H9 (cell line): Measurements from ENCODE around the gene MSH3. TPM values are rescaled to one million over a fixed set of nuclear protein-coding genes. Genes with fewer than 3 reads are reported as not detected.
A peak's percentile ranks its signal among the peaks of the same experiment; 100 is the strongest.

Source experiments
- DNase-seq: peaks from one replicate; pipeline ENCODE4 v3.0.0-alpha.2; 2017
- H2AFZ ChIP-seq: one replicate; pipeline ENCODE4 v1.6.1; 2013; ENCODE audit warnings: mild to moderate bottlenecking, low read length, control low read depth, moderate library complexity
- H2AK5ac ChIP-seq: 2 replicates; pipeline ENCODE4 v1.6.1; 2013; ENCODE audit warnings: low read length, control low read depth, mixed read lengths; ENCODE audit not compliant: insufficient read length
- H2BK120ac ChIP-seq: one replicate; pipeline ENCODE4 v1.6.1; 2013; ENCODE audit warnings: low read depth, mild to moderate bottlenecking, low read length, control low read depth, inconsistent platforms; ENCODE audit not compliant: poor library complexity, severe bottlenecking
- H2BK12ac ChIP-seq: 2 replicates; pipeline ENCODE4 v1.6.1; 2013; ENCODE audit warnings: low read length, control low read depth, mixed read lengths, low read depth; ENCODE audit not compliant: insufficient read length
- H2BK15ac ChIP-seq: 2 replicates; pipeline ENCODE4 v1.6.1; 2013; ENCODE audit warnings: low read depth, low read length, control low read depth
- H2BK20ac ChIP-seq: one replicate; pipeline ENCODE4 v1.6.1; 2013; ENCODE audit warnings: low read depth, mild to moderate bottlenecking, low read length, control low read depth, inconsistent platforms; ENCODE audit not compliant: poor library complexity, severe bottlenecking
- H2BK5ac ChIP-seq: 2 replicates; pipeline ENCODE4 v1.6.1; 2013; ENCODE audit warnings: low read length, control low read depth, mixed read lengths; ENCODE audit not compliant: insufficient read length
- H3K14ac ChIP-seq: 2 replicates; pipeline ENCODE4 v1.6.1; 2013; ENCODE audit warnings: low read length, control low read depth; ENCODE audit not compliant: insufficient read depth
- H3K18ac ChIP-seq: 2 replicates; pipeline ENCODE4 v1.6.1; 2013; ENCODE audit warnings: low read depth, mild to moderate bottlenecking, mixed read lengths, low read length, control low read depth; ENCODE audit not compliant: insufficient read length
- H3K23ac ChIP-seq: 2 replicates; pipeline ENCODE4 v1.6.1; 2013; ENCODE audit warnings: low read length, control low read depth, mixed read lengths, low read depth; ENCODE audit not compliant: insufficient read length
- H3K23me2 ChIP-seq: 2 replicates; pipeline ENCODE4 v1.6.1; 2013; ENCODE audit warnings: low read depth, mild to moderate bottlenecking, mixed read lengths, low read length, control low read depth; ENCODE audit not compliant: insufficient read length, poor library complexity, severe bottlenecking
- H3K27ac ChIP-seq: 2 replicates; pipeline ENCODE4 v1.5.1; 2013; ENCODE audit warnings: low read length, control low read depth, mixed read lengths, low read depth; ENCODE audit not compliant: insufficient read length
- H3K27me3 ChIP-seq: 2 replicates; pipeline ENCODE4 v1.6.1; 2013; ENCODE audit warnings: low read length, control low read depth, inconsistent platforms; ENCODE audit not compliant: insufficient read depth
- H3K4ac ChIP-seq: 2 replicates; pipeline ENCODE4 v1.6.1; 2013; ENCODE audit warnings: low read depth, mild to moderate bottlenecking, control low read depth, inconsistent platforms, low read length, moderate library complexity
- H3K4me1 ChIP-seq: 2 replicates; pipeline ENCODE4 v1.6.1; 2013; ENCODE audit warnings: low read length, control low read depth, inconsistent platforms; ENCODE audit not compliant: insufficient read depth
- H3K4me2 ChIP-seq: 2 replicates; pipeline ENCODE4 v1.6.1; 2013; ENCODE audit warnings: low read length, control low read depth, mixed read lengths; ENCODE audit not compliant: insufficient read length, insufficient read depth
- H3K56ac ChIP-seq: 2 replicates; pipeline ENCODE4 v1.6.1; 2013; ENCODE audit warnings: low read depth, mild to moderate bottlenecking, mixed read lengths, low read length, control low read depth; ENCODE audit not compliant: insufficient read length
- H3K79me1 ChIP-seq: 2 replicates; pipeline ENCODE4 v1.6.1; 2013; ENCODE audit warnings: low read depth, mild to moderate bottlenecking, moderate library complexity, low read length, control low read depth, inconsistent platforms; ENCODE audit not compliant: insufficient read depth, poor library complexity, severe bottlenecking
- H3K79me2 ChIP-seq: 2 replicates; pipeline ENCODE4 v1.6.1; 2013; ENCODE audit warnings: low read length, control low read depth, inconsistent platforms; ENCODE audit not compliant: insufficient read depth
- H3K9ac ChIP-seq: 2 replicates; pipeline ENCODE4 v1.6.1; 2013; ENCODE audit warnings: low read length, control low read depth, mixed read lengths; ENCODE audit not compliant: insufficient read length; ENCODE audit errors: extremely low read depth
- H3K9me3 ChIP-seq: one replicate; pipeline ENCODE4 v1.6.1; 2013; ENCODE audit warnings: low read depth, low read length, inconsistent platforms; ENCODE audit not compliant: control insufficient read depth
- H3T11ph ChIP-seq: one replicate; pipeline ENCODE4 v1.6.1; 2013; ENCODE audit warnings: mild to moderate bottlenecking, low read length, control low read depth, inconsistent platforms
- H4K20me1 ChIP-seq: one replicate; pipeline ENCODE4 v1.6.1; 2013; ENCODE audit not compliant: control insufficient read depth, insufficient read length, insufficient read depth
- H4K5ac ChIP-seq: 2 replicates; pipeline ENCODE4 v1.6.1; 2013; ENCODE audit warnings: low read depth, mild to moderate bottlenecking, mixed read lengths, low read length, control low read depth; ENCODE audit not compliant: insufficient read length
- H4K8ac ChIP-seq: replicated peaks from 2 replicates; pipeline ENCODE4 v1.6.1; 2013; ENCODE audit warnings: low read length, control low read depth, mixed read lengths, low read depth; ENCODE audit not compliant: insufficient read length
- H4K91ac ChIP-seq: 2 replicates; pipeline ENCODE4 v1.6.1; 2013; ENCODE audit warnings: low read depth, mild to moderate bottlenecking, moderate library complexity, mixed read lengths, low read length, control low read depth; ENCODE audit not compliant: insufficient read length
- H3K27ac Mint-ChIP-seq, 3 experiments: 2 replicates in 2 of 3; 3 replicates in 1 of 3; pipeline ENCODE4 v1.8.0; 2020 to 2021; ENCODE audit warnings: mixed read lengths in 3 of 3, mild to moderate bottlenecking in 1 of 3, moderate library complexity in 1 of 3
- H3K27me3 Mint-ChIP-seq: 2 replicates; pipeline ENCODE4 v1.8.0; 2021; ENCODE audit warnings: low read depth, mild to moderate bottlenecking, moderate library complexity, mixed read lengths
- H3K36me3 Mint-ChIP-seq, 3 experiments: 2 replicates in 2 of 3; 3 replicates in 1 of 3; pipeline ENCODE4 v1.8.0; 2020 to 2021; ENCODE audit warnings: low read depth in 3 of 3, mixed read lengths in 3 of 3; ENCODE audit not compliant: insufficient read depth in 1 of 3
- H3K4me1 Mint-ChIP-seq, 2 experiments: 2 replicates each; pipeline ENCODE4 v1.8.0; 2020; ENCODE audit warnings: mixed read lengths in 2 of 2
- H3K4me3 Mint-ChIP-seq, 2 experiments: 2 replicates in 1 of 2; 3 replicates in 1 of 2; pipeline ENCODE4 v1.8.0; 2020 to 2021; ENCODE audit warnings: mild to moderate bottlenecking in 2 of 2, mixed read lengths in 2 of 2, moderate library complexity in 1 of 2
- H3K9me3 Mint-ChIP-seq, 2 experiments: 2 replicates in 1 of 2; 3 replicates in 1 of 2; pipeline ENCODE4 v1.8.0; 2020; ENCODE audit warnings: mild to moderate bottlenecking in 2 of 2, mixed read lengths in 2 of 2, moderate library complexity in 1 of 2
- CTCF ChIP-seq: fragments of 200-600 bp; sonication (generic); conservative IDR thresholded peaks from 3 replicates; pipeline ENCODE4 v1.8.0; 2021; ENCODE audit warnings: antibody characterized with exemption, mild to moderate bottlenecking
- WGBS: extraction: QIAGEN DNeasy Blood & Tissue Kit; methylation state at CpG from one replicate; pipeline ENCODE4 v1.1.7; 2013; ENCODE audit warnings: missing lambda C conversion rate, low lambda C conversion rate, mixed read lengths; ENCODE audit not compliant: insufficient read length; ENCODE audit errors: extremely low coverage; 5-methylcytosine and 5-hydroxymethylcytosine counted together
- total RNA-seq: library from RNA; stranded (reverse); gene quantifications from 2 replicates; pipeline ENCODE4 v1.2.1, GENCODE V29; 2021

Gene MSH3
- total RNA-seq, 1 experiment from 2014 or later = 17.3 TPM

- H3K14ac ChIP-seq = no peak overlapping the region
- no peaks in the 10 kb centered on the region for H3K9me3 Mint-ChIP-seq
- no peaks in the 10 kb centered on the region for H3K23me2 ChIP-seq
- H3K27ac ChIP-seq = no peak overlapping the region
- peaks cover 3 to 5% (median 4%) of the 10 kb centered on the region in 3 experiments; a peak in 4 of 7 replicates for H3K36me3 Mint-ChIP-seq
- no peaks in the 10 kb centered on the region for H3K4me1 Mint-ChIP-seq
- no peak overlapping the region for H2BK120ac ChIP-seq
- no peak overlapping the region for H3T11ph ChIP-seq
- H3K4me2 ChIP-seq = no peak overlapping the region
- H3K79me2 ChIP-seq = no peaks in the 10 kb centered on the region
- no peaks in the 10 kb centered on the region for H3K27me3 ChIP-seq
- no peak overlapping the region for H2BK20ac ChIP-seq
- H3K56ac ChIP-seq = no peak overlapping the region
- no peak overlapping the region for H3K9ac ChIP-seq
- no peak overlapping the region for H3K23ac ChIP-seq
- no peak overlapping the region for H3K4me3 Mint-ChIP-seq
- no peak overlapping the region for H3K18ac ChIP-seq
- H3K9me3 ChIP-seq = no peaks in the 10 kb centered on the region
- peak overlapping the region in 2 of 3 experiments; percentile 25 to 87; a peak in 4 of 7 replicates for H3K27ac Mint-ChIP-seq
- DNase-seq = no peak
- no peak overlapping the region for H2AK5ac ChIP-seq
- H4K8ac ChIP-seq = no peak overlapping the region
- no peaks in the 10 kb centered on the region for H4K20me1 ChIP-seq
- H2AFZ ChIP-seq = no peak overlapping the region
- H2BK12ac ChIP-seq = no peak overlapping the region
- no peaks in the 10 kb centered on the region for H3K27me3 Mint-ChIP-seq
- H2BK5ac ChIP-seq = no peak overlapping the region
- no peak overlapping the region for H2BK15ac ChIP-seq
- no CpG with 5 or more reads among the region's 4 CpGs for WGBS
- no peaks in the 10 kb centered on the region for H3K79me1 ChIP-seq
- H4K91ac ChIP-seq = no peak overlapping the region
- no peak overlapping the region for H3K4ac ChIP-seq
- no peaks in the 10 kb centered on the region for H3K4me1 ChIP-seq
- TF ChIP-seq CTCF = no peak
- no peak overlapping the region for H4K5ac ChIP-seq
Measured at GRCh38 chr5:80777347-80778287, 123.2 kb downstream of the MSH3 start.
